ENCODE data around the gene COPZ2. TPM values are rescaled to one million over a fixed set of nuclear protein-coding genes. Genes with fewer than 3 reads are reported as not detected.

Gene COPZ2
- total RNA-seq, 4 donors from 2014 or later, result 54.1 to 103 (median 76.9) TPM

GRCh38 chr17:48067245-48067644 is 29.6 kb upstream of the COPZ2 start:
- TF ChIP-seq, protein P1, sequence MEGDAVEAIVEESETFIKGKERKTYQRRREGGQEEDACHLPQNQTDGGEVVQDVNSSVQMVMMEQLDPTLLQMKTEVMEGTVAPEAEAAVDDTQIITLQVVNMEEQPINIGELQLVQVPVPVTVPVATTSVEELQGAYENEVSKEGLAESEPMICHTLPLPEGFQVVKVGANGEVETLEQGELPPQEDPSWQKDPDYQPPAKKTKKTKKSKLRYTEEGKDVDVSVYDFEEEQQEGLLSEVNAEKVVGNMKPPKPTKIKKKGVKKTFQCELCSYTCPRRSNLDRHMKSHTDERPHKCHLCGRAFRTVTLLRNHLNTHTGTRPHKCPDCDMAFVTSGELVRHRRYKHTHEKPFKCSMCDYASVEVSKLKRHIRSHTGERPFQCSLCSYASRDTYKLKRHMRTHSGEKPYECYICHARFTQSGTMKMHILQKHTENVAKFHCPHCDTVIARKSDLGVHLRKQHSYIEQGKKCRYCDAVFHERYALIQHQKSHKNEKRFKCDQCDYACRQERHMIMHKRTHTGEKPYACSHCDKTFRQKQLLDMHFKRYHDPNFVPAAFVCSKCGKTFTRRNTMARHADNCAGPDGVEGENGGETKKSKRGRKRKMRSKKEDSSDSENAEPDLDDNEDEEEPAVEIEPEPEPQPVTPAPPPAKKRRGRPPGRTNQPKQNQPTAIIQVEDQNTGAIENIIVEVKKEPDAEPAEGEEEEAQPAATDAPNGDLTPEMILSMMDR (IDR thresholded peaks at IDR 0.05; ENCODE audit: low read depth), result no peak

GRCh38 chr17:48066656-48067055 is 29.1 kb upstream of the COPZ2 start:
- TF ChIP-seq, protein P1 (IDR thresholded peaks at IDR 0.05; ENCODE audit: low read depth), result no peak

- TF ChIP-seq, protein P1 (IDR thresholded peaks at IDR 0.05; ENCODE audit: low read depth), result no peak
Measured at GRCh38 chr17:48066192-48066591, 28.6 kb upstream of the COPZ2 start.

GRCh38 chr17:48064638-48065037 is 27.0 kb upstream of the COPZ2 start:
- TF ChIP-seq, protein P1 (IDR thresholded peaks at IDR 0.05; ENCODE audit: low read depth), result no peak

DNA sequence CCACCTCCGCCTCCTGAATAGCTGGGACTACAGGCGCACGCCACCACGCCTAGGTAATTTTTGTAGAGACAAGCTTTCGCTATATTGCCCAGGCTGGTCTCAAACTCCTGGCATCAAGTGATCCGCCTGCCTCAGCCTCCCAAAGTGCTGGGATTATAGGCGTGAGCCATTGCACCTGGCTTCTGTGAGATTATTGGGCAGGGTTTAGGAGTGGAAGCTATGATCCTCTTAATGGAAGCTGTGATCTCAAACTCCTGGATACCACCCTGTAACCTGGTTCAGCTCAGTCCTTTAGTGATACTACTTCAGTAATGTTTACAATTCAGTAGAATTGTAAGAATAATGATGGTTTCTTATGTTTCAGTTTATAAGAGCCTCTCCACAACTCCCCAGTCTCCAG is 24.7 kb upstream of the COPZ2 start:
- TF ChIP-seq, protein P1 (IDR thresholded peaks at IDR 0.05; ENCODE audit: low read depth), result no peak

DNA sequence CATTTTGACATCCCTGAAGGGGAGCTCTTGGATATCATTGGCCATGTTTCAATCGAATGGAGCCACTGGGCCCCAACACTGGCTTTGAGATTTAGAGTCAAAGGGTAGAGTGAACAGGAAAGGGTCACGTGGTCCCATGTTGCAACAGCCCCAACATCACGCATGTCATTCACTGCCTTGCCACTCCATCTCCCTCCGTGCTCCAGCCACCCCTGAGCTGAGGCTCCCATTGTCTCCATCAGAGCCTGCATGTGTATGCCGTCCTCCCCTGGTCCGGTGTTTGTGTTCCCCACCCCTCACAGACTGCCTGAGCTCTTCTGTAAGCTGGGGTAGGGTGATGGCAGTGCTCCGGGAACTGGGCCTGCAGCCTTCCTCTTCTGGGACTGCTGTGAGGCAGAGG is 22.7 kb upstream of the COPZ2 start:
- TF ChIP-seq, protein P1 (IDR thresholded peaks at IDR 0.05; ENCODE audit: low read depth), result no peak

DNA sequence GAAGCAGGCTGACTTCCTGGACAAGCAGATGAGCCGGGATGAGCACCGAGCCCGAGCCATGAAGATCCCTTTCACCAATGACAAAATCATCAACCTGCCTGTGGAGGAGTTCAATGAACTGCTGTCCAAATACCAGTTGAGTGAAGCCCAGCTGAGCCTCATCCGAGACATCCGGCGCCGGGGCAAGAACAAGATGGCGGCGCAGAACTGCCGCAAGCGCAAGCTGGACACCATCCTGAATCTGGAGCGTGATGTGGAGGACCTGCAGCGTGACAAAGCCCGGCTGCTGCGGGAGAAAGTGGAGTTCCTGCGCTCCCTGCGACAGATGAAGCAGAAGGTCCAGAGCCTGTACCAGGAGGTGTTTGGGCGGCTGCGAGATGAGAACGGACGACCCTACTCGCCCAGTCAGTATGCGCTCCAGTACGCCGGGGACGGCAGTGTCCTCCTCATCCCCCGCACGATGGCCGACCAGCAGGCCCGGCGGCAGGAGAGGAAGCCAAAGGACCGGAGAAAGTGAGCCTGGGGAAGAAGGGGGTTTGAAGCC is 21.6 kb upstream of the COPZ2 start:
- TF ChIP-seq, protein P1 (IDR thresholded peaks at IDR 0.05; ENCODE audit: low read depth), result no peak

All from subcutaneous adipose tissue (tissue), 4 donors.